Measurements from ENCODE around the gene DHCR7. TPM values are rescaled to one million over a fixed set of nuclear protein-coding genes. Genes with fewer than 3 reads are reported as not detected.

Gene DHCR7
- total RNA-seq, 1 donor from 2014 or later: 36.7 TPM

DNA sequence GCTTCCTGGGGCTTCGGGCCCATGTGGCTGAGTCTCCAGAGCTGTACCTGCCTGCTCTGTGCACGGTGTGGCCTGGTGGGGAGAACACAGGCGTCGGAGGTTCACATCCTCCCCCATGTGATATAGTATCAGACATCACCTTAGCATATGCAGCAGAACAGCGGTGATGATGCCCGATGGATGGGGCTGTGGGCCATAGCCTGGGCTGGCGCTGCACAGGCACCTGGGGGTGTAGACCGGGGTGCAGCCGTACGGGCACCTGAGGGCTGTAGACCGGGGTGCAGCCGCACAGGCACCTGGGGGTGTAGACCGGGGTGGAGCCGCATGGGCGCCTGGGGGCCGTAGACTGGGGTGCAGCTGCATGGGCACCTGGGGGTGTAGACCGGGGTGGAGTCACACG, 34.0 kb upstream of the DHCR7 start:
- Histone ChIP-seq H3K9ac (no peak overlapping the region), H3K9me3 (ENCODE audit: low read depth) (no peaks in the 10 kb centered on the region), H2AFZ (replicated peaks) (no peak overlapping the region), H3K36me3 (no peaks in the 10 kb centered on the region), H3K4me2 (no peak overlapping the region), H3F3A (ENCODE audit: low read depth) (no peaks in the 10 kb centered on the region), H4K20me1 (ENCODE audit: low read depth) (no peaks in the 10 kb centered on the region), H3K27ac (no peak overlapping the region), H3K79me2 (ENCODE audit: low read depth) (no peaks in the 10 kb centered on the region), H3K27me3 (no peaks in the 10 kb centered on the region), H3K4me3 (no peak overlapping the region), H3K4me1 (peaks cover 7% of the 10 kb centered on the region)
- Mint-ChIP-seq H3K27me3 (ENCODE audit: insufficient read depth, low read depth) (peaks cover 2% of the 10 kb centered on the region), H3K4me3 (no peak overlapping the region), H3K36me3 (peaks cover 31% of the 10 kb centered on the region), H3K9me3 (no peaks in the 10 kb centered on the region), H3K4me1 (peaks cover 8% of the 10 kb centered on the region), H3K27ac (no peak overlapping the region)
- TF ChIP-seq EZH2 (IDR thresholded peaks at IDR 0.05) (no peak), EZH2phosphoT487 (IDR thresholded peaks at IDR 0.05) (no peak)
- TF ChIP-seq, protein P1, sequence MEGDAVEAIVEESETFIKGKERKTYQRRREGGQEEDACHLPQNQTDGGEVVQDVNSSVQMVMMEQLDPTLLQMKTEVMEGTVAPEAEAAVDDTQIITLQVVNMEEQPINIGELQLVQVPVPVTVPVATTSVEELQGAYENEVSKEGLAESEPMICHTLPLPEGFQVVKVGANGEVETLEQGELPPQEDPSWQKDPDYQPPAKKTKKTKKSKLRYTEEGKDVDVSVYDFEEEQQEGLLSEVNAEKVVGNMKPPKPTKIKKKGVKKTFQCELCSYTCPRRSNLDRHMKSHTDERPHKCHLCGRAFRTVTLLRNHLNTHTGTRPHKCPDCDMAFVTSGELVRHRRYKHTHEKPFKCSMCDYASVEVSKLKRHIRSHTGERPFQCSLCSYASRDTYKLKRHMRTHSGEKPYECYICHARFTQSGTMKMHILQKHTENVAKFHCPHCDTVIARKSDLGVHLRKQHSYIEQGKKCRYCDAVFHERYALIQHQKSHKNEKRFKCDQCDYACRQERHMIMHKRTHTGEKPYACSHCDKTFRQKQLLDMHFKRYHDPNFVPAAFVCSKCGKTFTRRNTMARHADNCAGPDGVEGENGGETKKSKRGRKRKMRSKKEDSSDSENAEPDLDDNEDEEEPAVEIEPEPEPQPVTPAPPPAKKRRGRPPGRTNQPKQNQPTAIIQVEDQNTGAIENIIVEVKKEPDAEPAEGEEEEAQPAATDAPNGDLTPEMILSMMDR (IDR thresholded peaks at IDR 0.05): no peak
- DNase-seq (ENCODE audit: low spot score): no peak

DNA sequence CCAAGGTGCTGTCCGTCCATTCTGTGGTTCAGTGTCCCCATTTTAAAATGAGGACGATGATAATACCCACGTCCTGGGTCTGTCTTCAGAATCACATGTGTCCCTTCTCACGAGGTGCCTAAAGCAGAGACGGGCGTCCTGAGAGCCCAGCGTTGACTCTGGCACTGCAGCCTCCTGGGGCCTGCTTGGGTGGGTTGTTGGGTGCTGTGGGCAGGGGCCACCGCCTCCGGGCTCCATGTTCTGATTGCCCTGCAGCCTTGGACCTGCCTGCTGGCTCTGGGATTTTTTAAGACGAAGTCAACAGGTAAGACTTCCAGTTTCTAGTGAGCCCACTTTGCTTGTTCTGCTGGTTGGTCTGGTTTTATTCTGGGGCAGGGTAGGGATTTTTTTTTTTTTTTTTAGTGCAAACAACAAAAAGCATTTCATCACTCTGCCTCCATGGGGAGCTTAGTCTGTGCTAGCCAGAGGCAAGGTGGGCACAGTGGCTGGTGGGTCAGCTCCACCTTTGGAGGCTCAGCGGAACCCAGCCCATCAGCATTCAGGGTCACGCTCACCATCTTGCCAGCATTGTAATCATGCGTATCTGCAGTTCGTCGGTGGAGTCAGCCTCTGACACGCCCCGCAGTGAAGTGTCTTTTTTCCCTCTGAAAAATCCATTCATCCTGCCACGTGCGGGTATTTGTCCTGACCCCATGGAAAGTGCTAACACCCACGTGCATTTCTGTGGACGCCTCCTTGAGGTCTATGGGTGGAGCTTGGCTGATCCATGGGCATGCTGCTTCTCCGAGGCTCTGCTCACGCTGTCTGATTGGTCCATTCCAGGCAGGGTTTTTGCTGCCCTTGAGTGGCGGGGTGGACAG, 33.1 kb upstream of the DHCR7 start:
- H3K27me3 ChIP-seq: no peaks in the 10 kb centered on the region
- no peaks in the 10 kb centered on the region for H3F3A ChIP-seq (ENCODE audit: low read depth)
- H3K4me1 ChIP-seq: peaks cover 7% of the 10 kb centered on the region
- H2AFZ ChIP-seq (replicated peaks): no peak overlapping the region
- no peak for DNase-seq (ENCODE audit: low spot score)
- H3K9ac ChIP-seq: no peak overlapping the region
- no peaks in the 10 kb centered on the region for H3K36me3 ChIP-seq
- TF ChIP-seq EZH2phosphoT487 (IDR thresholded peaks at IDR 0.05): no peak
- TF ChIP-seq EZH2 (IDR thresholded peaks at IDR 0.05): no peak
- TF ChIP-seq, protein P1 (IDR thresholded peaks at IDR 0.05): no peak
- Mint-ChIP-seq H3K9me3 (no peaks in the 10 kb centered on the region), H3K36me3 (peaks cover 32% of the 10 kb centered on the region), H3K27me3 (ENCODE audit: insufficient read depth, low read depth) (peaks cover 3% of the 10 kb centered on the region), H3K27ac (no peak overlapping the region), H3K4me3 (no peak overlapping the region), H3K4me1 (peaks cover 14% of the 10 kb centered on the region)
- no peak overlapping the region for H3K27ac ChIP-seq
- no peak overlapping the region for H3K4me3 ChIP-seq
- no peaks in the 10 kb centered on the region for H3K9me3 ChIP-seq (ENCODE audit: low read depth)
- no peaks in the 10 kb centered on the region for H4K20me1 ChIP-seq (ENCODE audit: low read depth)
- H3K79me2 ChIP-seq (ENCODE audit: low read depth): no peaks in the 10 kb centered on the region
- no peak overlapping the region for H3K4me2 ChIP-seq

DNA sequence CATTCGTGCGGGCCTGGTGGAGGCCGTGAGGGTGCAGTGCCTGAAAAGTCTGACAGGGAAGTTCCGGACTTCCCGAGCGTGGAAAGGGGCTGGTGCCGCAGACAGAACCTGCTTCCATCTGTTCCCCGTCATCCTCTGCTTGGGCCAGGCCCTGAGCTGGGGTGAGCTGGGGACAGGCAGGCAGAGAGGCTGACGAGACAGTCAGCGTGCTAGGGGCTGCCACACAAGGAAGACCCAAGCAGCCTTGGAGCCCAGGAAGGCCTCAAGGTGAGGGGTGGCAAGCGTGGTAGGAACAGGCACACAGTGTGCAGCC, 30.3 kb upstream of the DHCR7 start:
- Mint-ChIP-seq H3K4me1 (peaks cover 14% of the 10 kb centered on the region), H3K36me3 (peaks cover 19% of the 10 kb centered on the region), H3K27me3 (ENCODE audit: insufficient read depth, low read depth) (peaks cover 2% of the 10 kb centered on the region), H3K27ac (no peak overlapping the region), H3K4me3 (no peak overlapping the region), H3K9me3 (no peaks in the 10 kb centered on the region)
- no peaks in the 10 kb centered on the region for H4K20me1 ChIP-seq (ENCODE audit: low read depth)
- no peaks in the 10 kb centered on the region for H3K9me3 ChIP-seq (ENCODE audit: low read depth)
- no peak overlapping the region for H3K9ac ChIP-seq
- no peaks in the 10 kb centered on the region for H3K36me3 ChIP-seq
- H3F3A ChIP-seq (ENCODE audit: low read depth): no peaks in the 10 kb centered on the region
- no peak overlapping the region for H3K27ac ChIP-seq
- no peak for TF ChIP-seq EZH2 (IDR thresholded peaks at IDR 0.05)
- TF ChIP-seq, protein P1 (IDR thresholded peaks at IDR 0.05): no peak
- TF ChIP-seq EZH2phosphoT487 (IDR thresholded peaks at IDR 0.05): no peak
- H3K4me3 ChIP-seq: no peak overlapping the region
- no peak overlapping the region for H2AFZ ChIP-seq (replicated peaks)
- DNase-seq (ENCODE audit: low spot score): no peak
- no peaks in the 10 kb centered on the region for H3K79me2 ChIP-seq (ENCODE audit: low read depth)
- peaks cover 7% of the 10 kb centered on the region for H3K4me1 ChIP-seq
- H3K4me2 ChIP-seq: no peak overlapping the region
- H3K27me3 ChIP-seq: no peaks in the 10 kb centered on the region
